Measurements from ENCODE around the gene GNPTAB.

Gene GNPTAB

GRCh38 chr12:101772012-101772775, 58.6 kb downstream of the GNPTAB start:
- DNase-seq (ENCODE audit: low read depth) = no peak

- no peak for DNase-seq (ENCODE audit: low read depth)
Measured at GRCh38 chr12:101769865-101770264, 60.9 kb downstream of the GNPTAB start.

DNA sequence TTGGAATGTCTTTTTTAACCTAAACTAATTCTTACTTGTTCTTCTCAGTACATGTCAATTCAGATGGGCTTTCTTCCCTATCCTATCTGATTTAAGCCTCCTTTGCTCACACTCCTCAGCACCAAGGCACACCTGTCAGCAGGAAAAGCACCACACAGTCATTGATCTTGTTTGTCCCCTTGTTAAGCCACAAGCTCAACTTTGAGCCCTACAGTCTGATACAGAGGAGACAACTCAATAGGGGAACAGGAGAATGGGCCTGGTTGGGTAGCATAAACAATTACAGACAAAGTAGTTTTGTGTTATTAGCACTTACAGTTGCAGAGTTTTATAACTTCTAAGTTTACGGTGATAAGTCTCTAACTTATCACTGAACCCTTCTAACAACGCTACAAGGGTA, 62.0 kb downstream of the GNPTAB start:
- no peak for DNase-seq (ENCODE audit: low read depth)

DNA sequence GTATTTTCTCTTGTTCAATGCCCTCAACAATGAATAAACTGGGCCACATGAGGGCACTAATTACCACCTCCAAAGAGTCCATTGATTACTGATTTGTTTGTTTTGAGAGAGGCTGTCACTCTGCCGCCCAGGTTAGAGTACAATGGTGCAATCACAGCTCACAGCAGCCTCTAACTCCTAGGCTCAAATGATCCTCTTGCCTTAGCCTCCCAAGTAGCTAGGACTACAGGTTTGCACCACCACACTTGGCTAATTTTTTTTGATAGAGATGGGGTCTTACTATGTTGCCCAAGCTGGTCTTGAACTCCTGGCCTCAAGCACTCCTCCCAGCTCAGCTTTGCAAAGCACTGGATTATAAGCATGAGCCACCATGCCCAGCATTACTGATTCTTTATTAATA, 63.2 kb downstream of the GNPTAB start:
- no peak for DNase-seq (ENCODE audit: low read depth)

DNA sequence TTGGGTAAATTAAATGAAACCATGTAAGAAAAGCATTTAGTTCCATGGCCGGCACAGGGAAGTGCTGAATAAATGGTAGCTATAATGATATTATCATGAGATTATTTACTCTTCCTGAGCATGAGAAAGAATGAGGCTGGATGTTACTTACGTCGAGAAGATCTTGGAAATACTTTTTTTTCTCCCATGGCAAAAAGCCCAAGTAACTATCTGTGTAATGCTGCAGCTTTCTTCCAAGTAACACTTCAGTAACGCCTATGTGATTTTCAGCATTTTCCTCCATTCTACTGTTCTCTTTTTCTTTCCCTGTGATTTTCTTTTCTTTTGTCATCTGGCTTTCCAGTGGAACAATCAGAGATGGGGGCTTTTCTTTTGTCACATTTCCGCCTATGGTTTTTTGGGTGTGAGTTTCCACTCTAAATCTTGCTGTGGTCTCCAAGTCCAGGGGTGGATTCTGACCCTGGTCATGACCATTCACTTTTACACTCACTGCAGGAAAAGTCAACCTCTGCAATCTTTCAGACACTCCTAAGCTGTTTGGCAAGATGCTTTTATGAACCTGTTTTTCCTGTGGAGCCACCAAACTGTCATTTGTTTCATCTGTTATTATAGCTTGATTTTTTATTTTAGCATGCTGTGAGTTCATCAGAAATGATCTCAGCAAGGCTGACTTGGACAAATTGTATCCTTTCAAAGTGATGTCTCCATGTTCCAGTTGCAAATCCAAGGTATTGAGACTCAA, 66.5 kb downstream of the GNPTAB start:
- DNase-seq (ENCODE audit: low read depth) = no peak

DNA sequence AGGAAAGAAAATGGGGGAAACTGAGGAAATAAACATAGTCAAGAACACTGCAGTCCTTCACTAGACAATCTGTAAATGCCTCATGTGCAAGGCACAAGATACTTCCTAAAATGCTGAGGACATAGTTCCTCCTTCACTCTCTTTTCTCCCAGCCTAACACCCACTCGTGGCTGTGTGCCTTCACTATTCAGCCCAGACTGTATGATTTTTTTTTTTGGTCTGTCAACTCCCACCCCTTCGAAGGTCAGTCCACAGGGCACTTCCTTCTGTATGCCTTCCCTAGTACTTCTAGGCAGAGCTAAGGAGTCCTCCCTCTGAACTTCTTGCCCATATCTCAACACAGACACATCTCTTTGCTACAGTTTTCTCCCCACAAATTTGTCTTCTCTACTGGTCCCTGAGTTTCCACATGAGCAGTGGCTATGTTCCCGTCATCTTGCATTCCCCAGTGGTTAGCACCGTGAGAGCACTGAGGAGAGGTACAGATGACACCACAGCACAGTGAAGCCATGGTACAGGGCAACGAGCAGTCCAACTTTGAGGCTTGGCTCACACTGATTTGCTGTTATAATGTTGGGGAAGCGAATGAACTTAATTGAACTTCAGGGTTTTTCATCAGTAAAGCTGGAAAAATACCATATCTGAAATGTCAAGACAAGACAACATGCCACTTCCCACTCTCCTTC, 67.4 kb downstream of the GNPTAB start:
- DNase-seq (ENCODE audit: low read depth) = no peak

- no peak for DNase-seq (ENCODE audit: low read depth)
Measured at GRCh38 chr12:101761781-101762180, 69.0 kb downstream of the GNPTAB start.

DNA sequence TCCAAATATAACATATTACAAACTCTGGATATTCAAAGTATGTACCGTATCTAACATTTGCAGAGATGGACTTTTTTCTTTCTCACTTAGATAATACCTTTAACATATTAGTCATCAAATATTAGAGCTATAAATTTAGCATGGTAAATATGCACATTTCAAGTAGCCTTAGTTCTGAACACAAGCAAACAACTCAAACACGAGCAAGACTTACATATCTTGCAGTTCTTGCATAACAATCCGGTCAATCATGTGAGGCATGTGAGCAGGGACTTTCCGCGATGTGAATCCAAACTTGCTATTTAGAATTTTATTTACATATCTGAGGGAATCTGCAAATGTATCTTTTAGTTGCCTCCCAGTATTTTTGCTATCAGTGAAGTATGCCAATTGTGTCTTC, 69.4 kb downstream of the GNPTAB start:
- DNase-seq (ENCODE audit: low read depth) = no peak

DNA sequence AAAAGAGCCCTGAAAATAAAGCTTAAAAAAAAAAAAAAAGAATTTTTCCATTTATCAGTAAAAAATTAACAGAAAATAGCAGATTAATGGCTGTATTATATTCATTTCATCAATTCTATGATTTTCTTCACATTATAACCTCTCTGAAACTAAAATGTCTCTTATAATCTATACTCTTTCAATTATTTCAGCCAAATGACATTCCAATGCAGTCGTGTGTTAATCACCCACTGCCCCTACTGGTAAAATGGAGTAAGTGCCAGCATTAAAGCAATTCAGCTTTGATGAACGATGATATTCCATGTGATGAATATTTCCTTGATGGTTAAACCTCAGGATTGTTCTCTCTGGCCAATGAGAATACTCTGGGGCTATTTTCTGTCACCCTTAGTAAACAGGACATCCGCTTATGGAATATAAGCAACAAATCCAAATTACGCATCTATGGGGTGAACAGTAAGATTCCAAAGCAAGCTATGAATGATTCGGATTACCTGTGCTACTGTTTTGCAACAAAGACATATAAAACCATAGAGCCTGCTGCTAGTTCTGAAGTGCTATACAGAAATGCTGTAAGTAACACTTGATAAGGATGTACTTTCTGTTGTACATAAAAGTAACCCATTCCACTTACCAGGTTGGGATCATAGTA, 71.2 kb downstream of the GNPTAB start:
- DNase-seq (ENCODE audit: low read depth) = no peak

DNA sequence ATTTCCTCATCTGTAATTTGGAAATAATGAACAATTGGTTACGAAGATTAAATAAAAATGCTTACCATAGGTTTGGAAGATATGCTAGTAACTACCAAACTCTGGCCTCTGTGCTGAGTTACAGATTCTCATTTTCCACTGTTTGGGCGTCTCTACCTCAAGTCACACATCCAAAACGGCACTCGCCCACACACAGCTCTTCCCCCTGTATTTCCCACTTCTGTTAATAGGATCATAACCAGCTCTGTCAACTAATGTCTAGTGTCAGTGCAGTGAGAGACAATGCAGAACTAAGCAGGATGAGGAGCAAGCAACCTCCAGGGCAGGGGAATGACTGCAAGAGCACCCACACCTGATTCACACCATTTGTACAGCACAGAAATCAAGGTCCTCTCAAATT, 80.6 kb downstream of the GNPTAB start:
- DNase-seq (ENCODE audit: low read depth) = no peak

GRCh38 chr12:101749657-101750056, 81.1 kb downstream of the GNPTAB start:
- DNase-seq (ENCODE audit: low read depth) = no peak

GRCh38 chr12:101748907-101749306, 81.9 kb downstream of the GNPTAB start:
- no peak for DNase-seq (ENCODE audit: low read depth)

- DNase-seq (ENCODE audit: low read depth) = no peak
Measured at GRCh38 chr12:101747697-101748096, 83.1 kb downstream of the GNPTAB start.

GRCh38 chr12:101746661-101747060, 84.1 kb downstream of the GNPTAB start:
- no peak for DNase-seq (ENCODE audit: low read depth)

- no peak for DNase-seq (ENCODE audit: low read depth)
Measured at GRCh38 chr12:101746196-101746595, 84.6 kb downstream of the GNPTAB start.

GRCh38 chr12:101745481-101745880, 85.3 kb downstream of the GNPTAB start:
- no peak for DNase-seq (ENCODE audit: low read depth)

- no peak for DNase-seq (ENCODE audit: low read depth)
Measured at GRCh38 chr12:101743724-101744472, 86.9 kb downstream of the GNPTAB start.

- DNase-seq (ENCODE audit: low read depth) = no peak
Measured at GRCh38 chr12:101743242-101743641, 87.5 kb downstream of the GNPTAB start.

- no peak for DNase-seq (ENCODE audit: low read depth)
Measured at GRCh38 chr12:101740980-101741379, 89.8 kb downstream of the GNPTAB start.

DNA sequence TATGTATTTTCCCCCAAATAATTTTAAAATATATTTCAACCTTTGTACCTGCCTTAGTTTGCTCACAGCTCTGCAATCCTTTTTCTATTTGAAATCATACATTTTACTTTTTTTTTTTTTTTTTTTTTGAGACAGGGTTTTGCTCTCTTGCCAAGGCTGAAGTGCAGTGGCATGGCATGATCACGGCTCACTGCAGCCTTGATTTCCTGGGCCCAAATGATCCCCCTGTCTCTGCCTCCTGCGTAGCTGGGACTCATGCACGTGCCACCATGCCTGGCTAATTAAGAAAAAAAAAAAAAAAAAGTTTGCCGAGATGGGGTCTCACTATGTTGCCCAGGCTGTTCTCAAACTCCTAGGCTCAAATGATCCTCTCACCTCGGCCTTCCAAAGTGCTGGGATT, 90.2 kb downstream of the GNPTAB start:
- DNase-seq (ENCODE audit: low read depth) = no peak

DNA sequence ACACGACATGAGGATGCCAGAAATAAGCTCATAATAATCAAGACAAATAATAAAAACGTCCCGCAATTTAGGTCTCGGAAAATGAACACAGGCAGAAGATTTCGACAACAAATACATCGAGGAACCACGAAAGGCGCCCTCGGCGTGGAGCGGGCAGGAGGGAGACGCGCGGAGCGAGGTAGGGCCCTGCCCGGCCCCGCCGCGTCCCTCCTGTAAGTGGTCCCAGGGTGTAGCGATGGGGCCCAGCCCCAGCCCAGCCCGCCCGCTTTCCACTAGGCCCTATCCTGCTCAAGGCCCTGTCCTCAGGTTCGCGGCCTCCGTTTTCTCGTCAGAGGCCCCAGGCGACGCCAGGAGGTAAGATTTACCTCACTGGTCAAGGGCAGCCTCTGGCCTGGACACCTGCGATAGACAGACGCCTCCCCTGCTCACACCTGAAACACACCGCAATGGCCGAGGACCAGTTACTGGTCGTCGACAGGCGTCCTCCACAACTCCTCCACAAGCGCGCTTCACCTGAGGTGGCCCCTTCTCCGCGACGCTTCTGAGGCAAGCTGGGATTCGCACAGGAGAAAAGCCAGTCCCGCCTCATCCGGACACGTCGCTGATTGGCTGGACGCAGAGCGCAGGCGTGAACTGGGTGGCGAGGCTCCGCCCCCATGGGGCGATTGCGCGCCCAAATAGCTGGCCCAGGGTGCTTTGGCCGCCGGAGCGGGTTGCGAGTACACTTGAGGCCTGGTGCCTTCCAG, 91.7 kb downstream of the GNPTAB start, which contains the start of gene SYCP3:
Gene SYCP3 (minus strand): TSS at position 543 of the 746 bp plus-strand sequence. CDS start 1,527 bp downstream, outside the sequence.
- no peak for DNase-seq (ENCODE audit: low read depth)
